ENCODE results near the gene SCAPER.
"Not testable (repeated sequence)": the region's sequence is repeated elsewhere in the genome, so short reads cannot be mapped to it uniquely, and the experiment has no call there.

The SCAPER gene

DNA sequence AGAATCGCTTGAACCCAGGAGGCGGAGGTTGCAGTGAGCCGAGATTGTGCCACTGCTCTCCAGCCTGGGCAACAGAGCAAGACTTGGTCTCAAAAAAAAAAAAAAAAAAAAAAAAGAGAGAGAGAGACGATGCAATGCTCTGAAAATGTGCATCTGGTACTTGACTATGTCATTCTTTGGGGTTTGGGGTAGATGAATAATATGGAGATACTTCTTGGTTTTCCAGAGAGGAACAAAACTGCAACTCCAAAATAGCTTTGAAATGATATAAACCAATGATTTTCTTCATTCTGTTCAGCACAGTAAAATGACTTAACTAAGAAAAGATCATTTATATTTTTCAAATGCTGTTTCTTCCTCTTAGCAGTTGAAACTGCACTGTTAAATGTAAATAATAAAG, 409.7 kb downstream of the SCAPER start:
- DNase-seq (ENCODE audit: low read depth): no peak

DNA sequence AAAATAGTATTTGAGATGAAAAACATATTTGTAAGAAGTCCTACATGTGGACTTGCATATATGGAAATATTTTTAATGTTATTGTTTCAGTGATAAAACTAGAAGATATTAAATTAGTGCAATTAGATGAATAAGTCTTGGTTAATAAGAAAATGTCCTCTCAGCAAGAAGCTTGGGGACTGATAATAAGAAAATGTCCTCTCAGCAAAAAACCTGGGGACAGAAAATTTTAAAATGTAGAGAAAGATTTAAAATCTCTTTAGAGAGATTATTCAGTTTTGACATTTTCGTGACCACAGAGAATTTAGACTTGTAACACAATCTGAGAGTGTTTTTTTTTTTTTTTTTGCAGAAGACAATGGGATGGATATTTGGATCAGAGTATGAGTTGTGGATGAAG, 412.6 kb downstream of the SCAPER start:
- DNase-seq (ENCODE audit: low read depth): no peak

DNA sequence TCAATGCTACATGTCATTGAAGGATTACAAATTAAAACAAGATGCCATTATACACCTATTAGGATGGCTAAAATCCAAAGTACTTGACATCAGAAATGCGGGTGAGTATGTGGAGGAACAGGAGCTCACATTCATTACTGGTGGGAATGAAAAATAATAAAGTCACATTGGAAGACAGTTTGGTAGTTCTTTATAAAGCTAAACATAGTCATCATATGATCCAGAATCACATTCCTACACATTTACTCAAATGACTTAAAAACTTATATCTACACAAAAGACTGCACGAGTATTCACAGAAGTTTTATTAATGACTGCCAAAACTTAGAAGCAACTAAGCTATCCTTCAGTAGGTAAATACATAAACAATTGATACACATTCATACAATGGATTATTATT, 421.4 kb downstream of the SCAPER start:
- no peak for DNase-seq (ENCODE audit: low read depth)

DNA sequence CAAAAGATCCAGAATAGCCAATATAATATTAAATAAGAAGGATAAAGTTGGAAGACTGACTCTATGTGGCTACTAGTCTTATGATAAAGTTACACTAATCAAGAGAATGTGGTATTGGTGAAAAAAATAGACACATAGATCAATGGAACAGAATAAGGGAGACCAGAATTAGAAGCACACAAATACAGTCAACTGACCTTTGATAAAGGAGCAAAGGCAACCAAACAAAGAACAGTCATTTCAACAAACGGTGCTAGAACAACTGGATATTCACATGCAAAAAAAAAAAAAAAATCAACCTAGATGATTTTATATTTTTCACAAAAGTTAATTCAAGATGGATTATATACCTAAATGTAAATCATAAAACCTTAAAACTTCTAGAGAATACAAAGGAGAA, 422.1 kb downstream of the SCAPER start:
- DNase-seq (ENCODE audit: low read depth): no peak

DNA sequence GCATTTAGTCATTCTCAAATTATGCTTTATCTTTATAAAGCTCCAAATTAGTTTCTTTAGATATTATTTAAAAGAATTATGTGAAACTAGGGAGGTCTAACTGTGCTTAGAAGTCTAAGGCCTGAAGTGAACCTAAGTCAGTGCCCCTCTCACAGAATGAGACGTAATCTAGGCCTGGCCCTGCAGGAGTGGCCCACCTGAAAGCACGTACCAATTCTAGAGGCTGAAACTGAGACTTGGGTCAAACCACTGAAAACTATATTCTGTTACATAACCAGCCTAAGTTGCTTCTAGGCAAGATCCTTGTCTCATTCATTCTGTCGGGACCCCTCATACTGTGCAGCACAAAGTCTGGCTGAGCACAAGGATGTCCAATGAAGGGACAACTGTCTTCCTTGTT, 424.9 kb downstream of the SCAPER start:
- no peak for DNase-seq (ENCODE audit: low read depth)

DNA sequence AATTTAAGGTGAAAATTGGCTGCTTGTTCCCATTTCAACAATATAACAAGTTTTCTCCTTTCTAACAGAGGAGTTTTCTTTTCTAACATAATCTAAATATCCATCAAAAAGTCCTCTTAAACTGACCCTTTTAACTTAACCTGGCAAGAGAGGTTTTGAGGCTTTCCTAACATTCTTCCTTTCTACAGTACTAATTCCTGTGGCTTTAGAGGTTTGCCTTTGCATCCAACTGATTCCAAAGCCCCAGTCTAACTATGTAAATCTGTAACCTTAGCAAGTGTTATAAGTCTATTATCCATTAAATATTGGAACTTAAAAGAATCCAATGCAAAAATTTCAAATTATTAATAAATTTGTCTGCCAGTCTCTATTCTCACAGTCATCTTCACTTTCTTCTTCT, 434.4 kb downstream of the SCAPER start:
- DNase-seq (ENCODE audit: low read depth): no peak

DNA sequence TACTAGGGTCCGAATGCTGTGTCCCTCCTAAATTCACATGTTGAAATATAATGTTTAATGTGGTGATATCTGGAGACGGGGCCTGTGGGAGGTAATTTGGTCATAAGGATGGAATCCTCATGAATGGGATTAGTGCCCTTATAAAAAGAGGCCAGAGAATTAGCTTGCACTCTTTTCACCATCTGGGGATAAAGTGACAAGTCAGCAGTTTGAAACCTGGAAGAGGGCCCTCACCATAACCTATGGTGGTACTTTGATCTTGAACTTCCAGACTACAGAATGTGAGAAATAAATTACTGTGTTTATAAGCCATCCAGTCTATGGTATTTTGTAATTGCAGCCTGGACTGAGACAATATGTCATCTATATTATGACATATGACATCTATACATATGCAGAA, 436.4 kb downstream of the SCAPER start:
- DNase-seq (ENCODE audit: low read depth): no peak

DNA sequence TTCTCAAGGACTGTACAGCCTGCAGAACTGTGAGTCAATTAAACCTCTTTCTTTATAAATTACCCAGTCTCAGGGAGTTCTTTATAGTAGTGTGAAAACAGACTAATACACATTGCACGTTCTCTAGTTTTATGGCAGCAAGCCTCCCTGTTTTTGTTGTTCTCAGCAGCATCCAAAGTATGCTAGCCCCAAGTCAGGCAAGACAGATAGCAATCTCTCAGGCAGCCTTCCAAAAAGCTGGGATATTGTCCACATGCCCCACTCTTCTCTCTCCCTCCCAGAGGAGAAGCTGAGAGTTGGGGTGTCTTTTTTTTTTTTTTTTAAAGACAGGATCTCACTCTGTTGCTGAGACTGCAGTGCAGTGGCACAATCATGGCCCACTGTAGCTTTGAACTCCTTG, 438.0 kb downstream of the SCAPER start:
- no peak for DNase-seq (ENCODE audit: low read depth)

DNA sequence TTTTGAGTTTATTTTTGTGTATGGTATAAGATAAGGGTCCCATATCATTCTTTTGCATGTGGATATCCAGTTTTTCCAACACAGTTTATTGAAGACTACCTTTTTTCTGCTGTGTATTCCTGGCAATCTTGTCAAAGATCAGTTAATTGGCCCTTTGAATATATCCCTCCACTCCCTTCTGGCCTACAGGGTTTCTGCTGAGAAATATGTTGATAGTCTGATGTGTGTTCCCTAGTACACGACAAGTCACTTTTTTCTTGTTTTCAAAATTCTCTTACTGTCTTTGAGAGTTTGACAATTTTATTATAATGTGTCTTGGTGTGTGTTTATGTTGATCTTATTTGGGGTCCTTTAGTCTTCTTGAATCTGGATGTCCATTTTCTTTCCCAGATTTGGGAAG, 439.4 kb downstream of the SCAPER start:
- no peak for DNase-seq (ENCODE audit: low read depth)

DNA sequence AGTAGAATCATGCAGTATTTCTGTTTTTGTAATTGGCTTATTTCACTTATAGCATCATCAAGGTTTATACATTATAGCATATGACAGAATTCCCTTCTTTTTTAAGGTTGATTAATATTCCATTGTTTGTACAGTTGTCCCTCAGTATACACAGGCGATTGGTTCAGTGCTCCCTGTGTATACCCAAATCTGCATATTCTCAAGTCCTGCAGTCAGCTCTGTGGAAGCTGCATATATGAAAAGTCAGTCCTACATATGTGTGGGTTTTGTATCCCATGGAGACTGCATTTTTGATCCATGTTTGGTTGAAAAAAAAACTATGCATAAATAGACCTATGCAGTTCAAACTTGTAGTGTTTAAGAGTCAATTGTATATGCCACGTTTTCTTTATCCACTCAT, 440.9 kb downstream of the SCAPER start:
- no peak for DNase-seq (ENCODE audit: low read depth)

DNA sequence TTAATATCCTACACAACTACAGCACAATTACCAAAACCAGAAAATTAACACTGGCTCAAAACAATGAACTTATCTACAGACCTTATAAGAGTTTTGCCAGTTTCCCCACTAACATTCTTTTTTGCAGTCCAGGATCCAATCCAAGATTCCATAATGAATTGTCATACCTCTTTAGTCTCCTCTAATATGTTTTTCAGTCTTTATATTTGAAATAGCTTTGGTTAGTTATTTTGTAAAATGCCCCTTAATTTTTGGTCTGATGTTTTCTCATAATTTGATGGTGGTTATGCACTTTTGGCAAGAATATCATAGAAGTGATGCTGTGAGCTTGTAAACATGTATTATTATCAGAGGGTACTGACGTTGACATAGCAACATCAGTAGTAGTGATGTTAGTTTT, 444.3 kb downstream of the SCAPER start:
- DNase-seq (ENCODE audit: low read depth): no peak

DNA sequence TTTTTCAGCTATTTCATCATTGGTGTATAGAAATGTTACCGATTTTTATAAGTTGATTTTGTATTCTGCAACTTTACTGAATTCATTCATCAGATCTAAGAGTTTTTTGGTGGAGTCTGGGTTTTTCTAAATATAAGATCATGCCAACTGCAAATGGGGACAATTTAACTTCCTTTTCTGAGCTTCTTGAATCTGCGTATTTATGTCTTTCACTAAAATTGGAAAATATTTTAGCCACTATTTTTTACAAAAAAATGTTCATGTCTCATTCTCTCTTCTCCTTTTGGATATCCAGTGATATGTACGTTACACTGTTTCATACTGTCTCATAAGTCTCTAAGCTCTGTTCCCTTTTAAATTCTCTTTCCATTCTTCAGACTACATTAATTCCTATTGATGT, 444.8 kb downstream of the SCAPER start:
- no peak for DNase-seq (ENCODE audit: low read depth)

DNA sequence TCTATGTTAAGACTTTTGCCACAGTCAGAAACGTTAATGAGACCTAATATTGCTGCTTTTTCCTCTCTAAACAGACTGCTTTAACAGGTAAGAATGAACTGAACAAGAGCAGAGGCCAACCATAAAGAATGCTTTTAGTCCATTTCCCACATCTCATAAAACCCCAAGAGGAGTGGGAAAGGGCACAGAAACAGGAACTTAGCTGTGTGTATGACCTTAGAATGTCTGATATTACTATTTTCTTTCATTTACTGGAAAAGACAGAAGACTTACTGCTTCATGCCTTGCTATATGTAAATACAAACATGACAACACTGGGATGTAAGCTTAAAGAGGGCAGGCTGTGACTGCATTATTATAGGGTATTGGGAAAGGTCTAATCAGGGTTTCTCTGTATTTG, 453.6 kb downstream of the SCAPER start:
- DNase-seq (ENCODE audit: low read depth): no peak

DNA sequence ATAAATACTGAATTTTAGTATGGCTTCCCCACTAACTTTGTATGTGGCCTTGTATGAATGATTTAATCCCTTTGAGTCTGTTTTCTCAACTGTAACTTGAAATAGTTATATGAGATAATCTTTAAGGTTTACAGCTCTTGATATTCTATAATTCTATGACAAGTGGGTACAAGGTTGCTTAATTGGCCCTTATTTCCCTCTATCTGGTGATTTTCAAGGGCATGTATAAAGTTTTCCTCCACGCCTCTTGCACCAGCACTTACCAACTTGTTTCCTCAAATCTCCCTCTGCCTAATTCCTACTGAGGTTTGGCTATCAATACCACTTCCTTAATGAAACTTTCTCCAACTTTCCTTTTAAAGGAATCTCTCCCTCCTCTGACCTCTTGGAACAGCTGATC, 455.7 kb downstream of the SCAPER start:
- DNase-seq (ENCODE audit: low read depth): no peak

DNA sequence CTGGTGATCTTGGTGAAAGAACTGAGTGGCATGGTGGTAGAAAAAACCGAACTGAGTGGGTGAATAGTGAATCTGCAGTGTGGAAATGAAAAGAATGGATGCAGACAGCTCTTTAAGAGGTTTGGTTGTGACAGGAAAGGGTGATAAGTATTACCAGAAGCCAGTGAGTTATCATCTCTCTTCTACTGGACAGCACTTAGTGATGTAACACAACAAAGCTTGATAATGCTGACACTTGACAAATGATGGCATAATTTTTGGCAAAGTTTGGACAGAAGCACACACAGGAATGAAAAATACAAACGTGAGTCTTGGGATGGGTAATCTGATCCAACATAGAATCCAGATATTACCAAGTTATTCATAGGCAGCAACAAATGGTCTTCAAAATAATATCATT, 456.4 kb downstream of the SCAPER start:
- DNase-seq (ENCODE audit: low read depth): no peak

DNA sequence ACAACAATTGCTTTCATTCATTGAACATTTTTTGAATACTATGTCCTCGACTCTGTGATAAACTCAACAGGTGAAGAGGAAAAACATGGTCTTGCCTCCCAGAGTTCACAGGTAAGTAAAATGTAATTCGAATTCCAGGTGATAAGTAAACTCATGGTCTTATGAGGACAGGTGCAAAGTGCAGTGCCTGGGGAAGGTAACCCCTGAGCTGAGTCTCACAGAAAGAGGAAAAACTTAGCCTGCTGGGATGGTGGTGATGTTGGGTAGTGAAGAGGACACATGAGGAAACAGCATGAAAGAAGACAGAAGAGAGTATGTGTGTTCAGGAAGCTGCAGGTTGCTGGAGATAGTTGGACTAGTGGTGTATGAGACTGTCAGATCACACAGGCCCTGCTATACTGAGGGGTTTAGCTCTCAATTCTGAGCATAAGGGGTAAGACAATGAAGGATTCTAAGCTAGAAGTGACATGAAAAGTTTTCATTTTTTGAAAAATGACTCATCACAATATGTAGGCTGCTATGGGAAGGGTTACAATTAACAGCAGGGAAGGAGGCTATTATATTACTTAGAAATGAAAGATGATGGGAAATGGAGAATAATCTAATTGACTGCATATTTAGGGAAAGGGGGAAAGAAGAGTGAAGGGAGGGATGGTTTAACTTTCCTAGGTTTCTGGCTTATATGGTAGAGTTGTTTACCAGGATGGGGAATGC, 457.3 kb downstream of the SCAPER start:
- DNase-seq (ENCODE audit: low read depth): no peak

DNA sequence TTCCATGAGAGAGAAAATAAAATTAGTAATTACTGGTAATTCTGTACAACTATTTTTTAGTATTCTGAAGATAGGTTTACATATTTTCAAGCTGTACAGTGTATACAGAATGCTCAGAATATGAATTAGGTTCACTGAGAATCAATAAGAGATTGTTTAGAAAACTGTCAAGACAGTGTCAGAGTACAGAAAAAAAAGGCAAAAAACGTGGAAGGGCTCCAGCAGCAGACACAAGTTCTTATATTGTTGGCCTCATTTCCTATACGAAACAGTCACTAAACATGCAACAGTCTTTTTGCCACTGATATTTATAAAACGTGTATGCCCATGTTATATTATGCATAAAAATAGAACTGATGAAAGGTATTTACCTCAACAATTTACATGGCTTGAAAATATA, 464.7 kb downstream of the SCAPER start:
- DNase-seq (ENCODE audit: low read depth): no peak

DNA sequence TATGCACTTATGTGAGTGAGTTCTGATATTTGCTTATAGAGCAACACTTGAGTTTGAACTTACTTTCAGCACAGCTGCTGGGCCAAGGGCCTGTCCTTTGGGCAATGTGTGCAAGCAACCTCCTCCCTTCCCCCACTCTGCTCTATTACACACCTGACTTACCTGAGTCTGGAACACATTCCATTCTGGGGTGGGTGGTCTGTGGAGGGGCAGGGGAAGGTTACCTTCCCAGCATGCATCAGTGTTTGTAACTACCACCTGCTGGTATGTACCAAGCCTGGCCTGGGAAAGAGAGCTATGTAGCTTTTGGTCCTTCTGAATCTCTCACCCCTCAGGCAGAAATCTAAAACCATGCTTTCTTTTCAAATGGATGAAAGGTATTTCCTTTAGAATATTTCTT, 465.6 kb downstream of the SCAPER start:
- DNase-seq (ENCODE audit: low read depth): no peak

DNA sequence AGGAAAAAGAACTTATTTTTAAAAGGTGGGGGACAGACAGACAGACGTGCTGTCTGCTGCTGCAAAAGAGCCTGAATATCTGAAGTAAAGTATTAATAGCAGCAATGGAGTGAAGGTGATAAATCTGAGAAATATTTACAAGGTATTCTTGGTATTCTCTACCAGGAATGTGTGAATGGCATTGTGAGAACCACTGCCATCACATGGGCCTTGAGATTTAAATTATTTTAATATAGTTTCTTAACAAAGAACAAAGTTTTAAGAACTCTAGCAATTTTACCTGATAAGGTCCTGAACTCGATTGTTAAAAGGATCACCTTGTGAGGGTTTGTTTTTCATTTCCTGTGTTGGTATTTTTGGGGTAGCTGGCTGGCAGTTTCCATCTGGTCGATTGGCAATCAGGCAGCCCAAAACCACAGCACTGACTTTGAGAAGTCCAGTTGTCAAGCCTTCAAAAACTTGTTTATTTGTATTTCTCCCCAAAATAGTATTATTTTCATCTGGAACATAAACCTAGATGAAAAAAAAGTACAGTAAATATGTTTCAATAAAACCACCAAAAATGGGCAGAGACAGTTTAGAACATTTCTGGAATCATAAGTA, 471.2 kb downstream of the SCAPER start:
- DNase-seq (ENCODE audit: low read depth): no peak

DNA sequence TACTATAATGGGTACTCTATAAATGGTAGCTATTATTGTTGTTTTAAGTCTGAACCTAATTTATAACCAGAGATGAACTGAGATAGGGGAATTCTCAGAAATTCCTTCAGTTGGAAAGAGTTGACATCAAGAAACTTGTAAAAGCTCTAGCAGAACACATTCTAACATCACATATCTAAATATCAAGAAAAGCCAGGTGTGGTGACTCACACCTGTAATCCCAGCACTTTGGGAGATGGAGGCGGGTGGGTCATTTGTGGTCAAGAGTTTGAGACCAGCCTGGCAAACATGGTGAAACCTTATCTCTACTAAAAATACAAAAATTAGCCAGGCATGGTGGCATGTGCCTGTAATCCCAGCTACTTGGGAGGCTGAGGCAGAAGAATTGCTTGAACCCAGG, 472.1 kb downstream of the SCAPER start:
- DNase-seq (ENCODE audit: low read depth): not testable (repeated sequence)

DNA sequence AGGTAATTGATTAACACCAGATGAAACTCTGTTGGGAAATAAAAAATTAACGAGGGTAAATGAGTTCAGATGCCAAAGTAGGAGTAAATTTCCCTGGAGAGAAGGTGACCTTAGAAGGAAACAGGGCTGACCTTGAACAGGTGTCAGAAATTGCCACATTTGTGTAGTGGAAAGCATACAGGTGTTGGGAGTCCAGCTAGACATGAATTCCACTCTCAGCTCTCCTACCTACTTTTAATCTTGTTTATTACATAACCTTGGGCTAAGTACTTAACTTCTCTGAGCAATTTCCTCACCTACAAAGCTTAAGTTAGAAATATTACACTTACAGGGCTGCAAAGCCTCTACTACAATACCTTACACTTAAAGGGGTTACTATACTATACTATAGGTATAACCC, 472.5 kb downstream of the SCAPER start:
- DNase-seq (ENCODE audit: low read depth): no peak

DNA sequence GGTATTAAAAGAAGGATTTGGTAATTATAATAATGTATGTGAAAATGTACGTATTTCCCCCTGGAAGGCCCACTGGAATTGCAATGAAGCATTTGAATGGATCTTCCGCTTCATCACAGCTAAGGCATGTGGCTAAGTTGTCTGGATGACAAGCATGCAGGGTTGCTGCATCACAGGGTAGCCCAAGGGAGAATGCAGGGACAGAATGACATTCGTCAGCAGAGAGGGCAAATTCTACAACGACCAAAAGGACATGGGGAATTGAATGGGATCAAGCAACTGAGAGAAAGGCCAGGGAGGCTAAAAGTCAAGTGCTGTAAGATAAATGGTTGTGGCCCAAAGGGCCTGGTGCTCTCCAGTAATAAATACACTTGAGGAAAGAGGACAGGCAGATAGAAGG, 473.2 kb downstream of the SCAPER start:
- no peak for DNase-seq (ENCODE audit: low read depth)

DNA sequence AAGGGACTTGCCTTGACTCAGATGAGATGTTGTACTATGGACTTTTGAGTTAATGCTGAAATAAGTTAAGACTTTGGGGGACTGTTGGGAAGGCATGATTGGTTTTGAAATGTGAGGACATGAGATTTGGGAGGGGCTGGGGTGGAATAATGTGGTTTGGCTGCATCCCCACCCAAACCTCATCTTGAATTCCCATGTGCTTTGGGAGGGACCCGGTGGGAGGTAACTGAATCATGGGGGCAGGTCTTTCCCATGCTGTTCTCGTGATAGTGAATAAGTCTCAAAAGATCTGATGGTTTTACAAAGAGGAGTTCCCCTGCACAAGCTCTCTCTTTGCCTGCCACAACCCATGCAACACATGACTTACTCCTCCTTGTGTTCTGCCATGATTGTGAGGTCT, 474.4 kb downstream of the SCAPER start:
- not testable (repeated sequence) for DNase-seq (ENCODE audit: low read depth)

DNA sequence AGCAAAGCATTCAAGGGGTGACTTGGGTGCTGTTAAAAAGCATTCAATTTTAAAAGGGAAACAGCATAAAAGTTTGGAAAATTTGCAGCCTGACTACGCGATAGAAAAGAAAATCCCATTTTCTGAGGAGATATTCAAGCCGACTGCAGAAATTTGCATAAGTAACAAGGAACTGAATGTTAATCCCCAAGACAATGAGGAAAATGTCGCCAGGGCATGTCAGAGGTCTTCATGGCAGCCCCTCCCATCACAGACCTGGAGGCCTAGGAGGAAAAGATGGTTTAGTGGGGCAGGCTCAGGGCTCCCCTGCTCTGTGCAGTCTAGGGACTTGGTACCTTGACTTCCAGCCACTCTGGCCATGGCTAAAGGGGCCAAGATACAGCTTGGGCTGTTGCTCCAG, 475.5 kb downstream of the SCAPER start:
- no peak for DNase-seq (ENCODE audit: low read depth)

Measured in stimulated activated CD8-positive, alpha-beta memory T cell treated with anti-CD3 and anti-CD28 coated beads, Interleukin-15, amount 100 ng/mL, for 24 hours (primary cell).